ENCODE measurements around the gene CRIP2.

GRCh38 chr14:105484069-105484996, 9.7 kb downstream of the CRIP2 start:
- TF ChIP-seq POLR2A (IDR thresholded peaks at IDR 0.05) (no peak), CTCF (IDR thresholded peaks at IDR 0.05 in 4 of 5, conservative IDR thresholded peaks at IDR 0.05 in 1 of 5) (no peak)

Measured in gastrocnemius medialis (tissue), 4 donors.